AG04450 (cell line): ENCODE data around the gene PADI6. TPM values are rescaled to one million over a fixed set of nuclear protein-coding genes. Genes with fewer than 3 reads are reported as not detected.

Experiments used
- CTCF ChIA-PET: fragments of 300-600, 350-600 bp; formaldehyde crosslinking; extraction: SDS; loops from one replicate; lab custom pipeline; 2022; ENCODE audit warnings: antibody characterized with exemption, inconsistent platforms; lab: Charles Lee
- POLR2A ChIA-PET: fragments of 350-600 bp; formaldehyde crosslinking; extraction: SDS; loops from one replicate; lab custom pipeline; 2021; ENCODE audit warnings: antibody characterized with exemption, inconsistent platforms; lab: Yijun Ruan, JAX
- DNase-seq: peaks from one replicate; pipeline ENCODE4 v3.0.0-alpha.2; 2011; ENCODE audit warnings: low read depth, low spot score
- H3K27ac ChIP-seq: one replicate; pipeline ENCODE4 v1.5.1; 2012; ENCODE audit warnings: low read depth, low read length, control low read depth
- H3K27me3 ChIP-seq: one replicate; pipeline ENCODE4 v1.6.0; 2012; ENCODE audit warnings: low read length; ENCODE audit not compliant: control insufficient read depth, insufficient read depth
- H3K4me3 ChIP-seq: 2 replicates; pipeline ENCODE4 v1.5.1; 2011; ENCODE audit warnings: mild to moderate bottlenecking, low read depth, low read length, control low read depth
- H3K9me3 ChIP-seq: 2 replicates; pipeline ENCODE4 v1.5.1; 2012; ENCODE audit warnings: low read length; ENCODE audit not compliant: control insufficient read depth, insufficient read depth
- CTCF ChIP-seq: IDR thresholded peaks from 2 replicates; pipeline ENCODE4 v1.5.1; 2011; ENCODE audit warnings: low read depth, low read length, control low read depth, inconsistent platforms
- polyA plus RNA-seq: library from polyadenylated mRNA; depleted of rRNA; stranded (reverse); fragments of >200 nt; gene quantifications from 2 replicates; pipeline ENCODE4 v1.2.3, GENCODE V29; 2011

Gene PADI6
- polyA plus RNA-seq, 1 experiment, result not detected

GRCh38 chr1:17350083-17350482 is 21.9 kb upstream of the PADI6 start:
- Histone ChIP-seq H3K27me3 (peaks cover 15% of the 10 kb centered on the region), H3K27ac (no peak overlapping the region), H3K9me3 (no peaks in the 10 kb centered on the region; the same call in 1 of the 2 replicates), H3K4me3 (no peak overlapping the region)
- ChIA-PET POLR2A (no interaction called here), CTCF (no interaction called here)
- TF ChIP-seq CTCF, result no peak
- no peak for DNase-seq

GRCh38 chr1:17350928-17351446 is 21.0 kb upstream of the PADI6 start:
- H3K4me3 ChIP-seq, result no peak overlapping the region
- H3K9me3 ChIP-seq, result no peaks in the 10 kb centered on the region; the same call in 1 of the 2 replicates
- POLR2A ChIA-PET, result no interaction called here
- H3K27ac ChIP-seq, result no peak overlapping the region
- CTCF ChIA-PET, result no interaction called here
- no peak for DNase-seq
- H3K27me3 ChIP-seq, result peaks cover 20% of the 10 kb centered on the region
- no peak for TF ChIP-seq CTCF

GRCh38 chr1:17351598-17352324 is 20.2 kb upstream of the PADI6 start:
- Histone ChIP-seq H3K27ac (no peak overlapping the region), H3K9me3 (no peaks in the 10 kb centered on the region; the same call in 1 of the 2 replicates), H3K27me3 (peaks cover 23% of the 10 kb centered on the region), H3K4me3 (no peak overlapping the region)
- no peak for TF ChIP-seq CTCF
- no peak for DNase-seq
- ChIA-PET POLR2A (no interaction called here), CTCF (no interaction called here)

GRCh38 chr1:17352419-17352909 is 19.5 kb upstream of the PADI6 start:
- CTCF ChIA-PET, result no interaction called here
- POLR2A ChIA-PET, result no interaction called here
- H3K4me3 ChIP-seq, result no peak overlapping the region
- peaks cover 23% of the 10 kb centered on the region for H3K27me3 ChIP-seq
- DNase-seq, result no peak
- TF ChIP-seq CTCF, result no peak
- no peak overlapping the region for H3K27ac ChIP-seq
- no peaks in the 10 kb centered on the region for H3K9me3 ChIP-seq

- Histone ChIP-seq H3K4me3 (no peak overlapping the region), H3K9me3 (no peaks in the 10 kb centered on the region), H3K27ac (no peak overlapping the region), H3K27me3 (peaks cover 38% of the 10 kb centered on the region)
- no peak for TF ChIP-seq CTCF
- ChIA-PET POLR2A (no interaction called here), CTCF (no interaction called here)
- DNase-seq, result no peak
Measured at GRCh38 chr1:17355898-17356297, 16.1 kb upstream of the PADI6 start.
